Endothelial cell (in vitro differentiated cells): Measurements from ENCODE around the gene ESPNL. TPM values are rescaled to one million over a fixed set of nuclear protein-coding genes. Genes with fewer than 3 reads are reported as not detected.

ENCODE experiments used
- DNase-seq: peaks from one replicate; pipeline ENCODE4 v3.0.0; 2021; ENCODE audit warnings: low spot score
- H3K27ac Mint-ChIP-seq: one replicate; pipeline ENCODE4 v1.8.0; 2021; ENCODE audit warnings: mixed read lengths, inconsistent platforms; ENCODE audit not compliant: unreplicated experiment
- H3K27me3 Mint-ChIP-seq: one replicate; pipeline ENCODE4 v1.8.0; 2021; ENCODE audit warnings: mild to moderate bottlenecking, moderate library complexity, mixed read lengths, inconsistent platforms; ENCODE audit not compliant: unreplicated experiment
- H3K36me3 Mint-ChIP-seq: one replicate; pipeline ENCODE4 v1.8.0; 2021; ENCODE audit warnings: mild to moderate bottlenecking, low read depth, mixed read lengths, inconsistent platforms; ENCODE audit not compliant: unreplicated experiment
- H3K4me1 Mint-ChIP-seq: one replicate; pipeline ENCODE4 v1.8.0; 2021; ENCODE audit warnings: mild to moderate bottlenecking, mixed read lengths, inconsistent platforms; ENCODE audit not compliant: unreplicated experiment
- H3K4me3 Mint-ChIP-seq: one replicate; pipeline ENCODE4 v1.8.0; 2021; ENCODE audit warnings: mild to moderate bottlenecking, mixed read lengths, inconsistent platforms; ENCODE audit not compliant: unreplicated experiment
- H3K9me3 Mint-ChIP-seq: one replicate; pipeline ENCODE4 v1.8.0; 2021; ENCODE audit warnings: mixed read lengths, inconsistent platforms; ENCODE audit not compliant: unreplicated experiment
- total RNA-seq: library from RNA; stranded (reverse); fragmentation: NEBNext Ultra II Directional; extraction: Animal tissue kit (Norgen Biotek cat#: 25700); gene quantifications from one replicate; pipeline ENCODE4 v1.2.1, GENCODE V29; 2021; ENCODE audit not compliant: unreplicated experiment
- TF ChIP-seq, protein P1 (sequence below): fragments of 200-600 bp; sonication (generic); IDR thresholded peaks from one replicate; pipeline ENCODE4 v1.5.0; 2021; ENCODE audit warnings: antibody characterized with exemption; ENCODE audit not compliant: unreplicated experiment

Gene ESPNL
- total RNA-seq, 1 donor from 2014 or later = 0.82 TPM

DNA sequence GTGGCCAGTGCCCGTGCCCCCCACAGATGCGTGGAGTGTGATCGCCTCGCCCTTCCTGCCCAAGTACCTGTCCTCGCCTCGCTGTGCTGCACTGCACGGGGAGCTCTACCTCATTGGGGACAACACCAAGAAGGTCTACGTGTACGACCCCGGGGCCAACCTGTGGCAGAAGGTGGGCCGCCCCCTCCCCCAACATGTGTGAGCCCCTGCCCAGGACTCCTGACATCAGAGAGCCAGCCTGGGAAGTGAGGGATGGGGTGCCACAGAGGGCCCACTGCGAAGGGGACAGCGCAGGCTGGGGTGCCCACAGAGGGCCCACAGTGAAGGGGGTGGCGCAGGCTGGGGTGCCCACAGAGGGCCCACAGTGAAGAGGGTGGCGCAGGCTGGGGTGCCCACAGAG is 48.8 kb downstream of the ESPNL start:
- DNase-seq = no peak
- peaks cover 6% of the 10 kb centered on the region for H3K27me3 Mint-ChIP-seq
- peaks cover 2% of the 10 kb centered on the region for H3K36me3 Mint-ChIP-seq
- TF ChIP-seq, protein P1, sequence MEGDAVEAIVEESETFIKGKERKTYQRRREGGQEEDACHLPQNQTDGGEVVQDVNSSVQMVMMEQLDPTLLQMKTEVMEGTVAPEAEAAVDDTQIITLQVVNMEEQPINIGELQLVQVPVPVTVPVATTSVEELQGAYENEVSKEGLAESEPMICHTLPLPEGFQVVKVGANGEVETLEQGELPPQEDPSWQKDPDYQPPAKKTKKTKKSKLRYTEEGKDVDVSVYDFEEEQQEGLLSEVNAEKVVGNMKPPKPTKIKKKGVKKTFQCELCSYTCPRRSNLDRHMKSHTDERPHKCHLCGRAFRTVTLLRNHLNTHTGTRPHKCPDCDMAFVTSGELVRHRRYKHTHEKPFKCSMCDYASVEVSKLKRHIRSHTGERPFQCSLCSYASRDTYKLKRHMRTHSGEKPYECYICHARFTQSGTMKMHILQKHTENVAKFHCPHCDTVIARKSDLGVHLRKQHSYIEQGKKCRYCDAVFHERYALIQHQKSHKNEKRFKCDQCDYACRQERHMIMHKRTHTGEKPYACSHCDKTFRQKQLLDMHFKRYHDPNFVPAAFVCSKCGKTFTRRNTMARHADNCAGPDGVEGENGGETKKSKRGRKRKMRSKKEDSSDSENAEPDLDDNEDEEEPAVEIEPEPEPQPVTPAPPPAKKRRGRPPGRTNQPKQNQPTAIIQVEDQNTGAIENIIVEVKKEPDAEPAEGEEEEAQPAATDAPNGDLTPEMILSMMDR = no peak
- H3K27ac Mint-ChIP-seq = no peak overlapping the region
- H3K4me1 Mint-ChIP-seq = no peaks in the 10 kb centered on the region
- no peaks in the 10 kb centered on the region for H3K9me3 Mint-ChIP-seq
- H3K4me3 Mint-ChIP-seq = no peak overlapping the region

DNA sequence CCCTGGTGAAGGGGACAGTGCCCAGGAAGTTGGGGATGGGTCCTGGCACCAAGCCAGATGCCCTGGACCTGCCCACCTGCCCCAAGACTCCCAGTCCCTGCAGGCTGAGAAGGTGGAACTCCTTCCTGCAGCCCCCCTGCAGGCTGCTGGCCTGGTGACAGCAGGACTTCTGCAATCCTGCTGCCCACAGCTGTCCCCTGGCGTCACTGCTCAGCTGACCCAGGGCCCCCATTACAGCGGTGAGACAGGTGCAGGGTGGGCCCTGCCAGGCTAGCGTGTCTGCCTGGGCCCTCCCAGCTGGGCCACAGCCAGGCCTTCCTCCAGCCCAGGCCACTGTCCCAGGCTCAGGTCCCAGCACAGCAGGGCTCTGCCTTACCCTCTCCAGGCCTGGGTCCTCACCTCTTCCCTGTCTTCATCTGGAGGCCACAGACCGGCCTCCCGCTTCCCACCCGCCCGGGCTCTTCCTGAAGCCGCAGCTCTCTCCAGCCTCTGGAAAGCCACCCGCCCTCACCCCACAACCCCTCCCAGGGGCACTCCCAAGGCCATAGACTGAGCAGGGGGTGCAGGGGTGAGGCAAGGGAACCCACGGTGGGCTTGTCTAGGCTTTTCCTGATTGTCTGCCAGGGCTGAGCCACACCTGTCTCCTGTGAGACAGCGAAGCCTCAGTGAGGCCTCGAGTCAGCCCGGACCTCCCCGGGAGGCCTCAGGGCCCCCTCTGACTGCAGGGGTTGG is 49.9 kb downstream of the ESPNL start:
- Mint-ChIP-seq H3K27me3 (peaks cover 7% of the 10 kb centered on the region), H3K27ac (no peak overlapping the region), H3K9me3 (no peaks in the 10 kb centered on the region), H3K4me3 (no peak overlapping the region), H3K4me1 (no peaks in the 10 kb centered on the region), H3K36me3 (no peaks in the 10 kb centered on the region)
- TF ChIP-seq, protein P1 = no peak
- no peak for DNase-seq

DNA sequence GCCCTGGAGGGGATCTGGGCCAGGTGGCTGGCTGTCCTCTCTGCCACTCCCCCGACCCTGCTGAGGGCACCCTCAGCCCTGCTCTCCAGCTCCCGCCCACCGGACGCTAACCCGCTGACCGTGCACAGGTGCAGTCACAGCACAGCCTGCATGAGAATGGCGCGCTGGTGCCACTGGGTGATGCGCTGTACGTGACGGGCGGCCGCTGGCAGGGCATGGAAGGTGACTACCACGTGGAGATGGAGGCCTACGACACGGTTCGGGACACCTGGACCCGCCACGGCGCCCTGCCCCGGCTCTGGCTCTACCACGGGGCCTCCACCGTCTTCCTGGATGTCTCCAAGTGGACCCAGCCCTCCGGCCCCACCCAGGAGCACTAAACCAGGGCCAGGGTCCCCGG is 50.5 kb downstream of the ESPNL start:
- no peak overlapping the region for H3K27ac Mint-ChIP-seq
- TF ChIP-seq, protein P1 = no peak

DNA sequence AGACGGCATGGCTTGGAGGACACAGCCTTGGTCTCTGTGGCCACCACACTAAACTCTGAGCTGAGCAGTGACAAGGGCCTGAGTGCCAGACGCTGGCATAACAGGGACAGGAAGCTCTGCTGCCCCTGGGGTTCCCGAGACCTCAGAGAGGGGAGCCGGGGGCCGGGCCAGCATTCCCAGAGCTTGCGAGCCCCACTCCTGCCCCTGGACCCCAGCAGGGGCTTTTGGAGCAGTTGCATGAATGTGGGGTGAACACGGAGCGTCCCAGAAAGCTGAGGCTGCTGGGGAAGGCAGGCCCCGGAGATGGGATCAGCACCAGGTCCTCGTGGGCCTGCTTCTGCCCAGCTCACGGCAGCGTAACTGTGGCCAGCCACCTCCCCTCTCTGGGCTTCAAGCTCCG is 51.1 kb downstream of the ESPNL start:
- Mint-ChIP-seq H3K9me3 (no peaks in the 10 kb centered on the region), H3K27me3 (peaks cover 7% of the 10 kb centered on the region), H3K4me3 (no peak overlapping the region), H3K4me1 (no peaks in the 10 kb centered on the region), H3K36me3 (no peaks in the 10 kb centered on the region), H3K27ac (no peak overlapping the region)
- TF ChIP-seq, protein P1 = no peak
- DNase-seq = no peak

More for the DNA sequence above, 50.5 kb downstream of the ESPNL start:
- Mint-ChIP-seq H3K36me3 (no peaks in the 10 kb centered on the region), H3K4me1 (no peaks in the 10 kb centered on the region), H3K9me3 (no peaks in the 10 kb centered on the region), H3K4me3 (no peak overlapping the region), H3K27me3 (peaks cover 7% of the 10 kb centered on the region)
- no peak for DNase-seq

DNA sequence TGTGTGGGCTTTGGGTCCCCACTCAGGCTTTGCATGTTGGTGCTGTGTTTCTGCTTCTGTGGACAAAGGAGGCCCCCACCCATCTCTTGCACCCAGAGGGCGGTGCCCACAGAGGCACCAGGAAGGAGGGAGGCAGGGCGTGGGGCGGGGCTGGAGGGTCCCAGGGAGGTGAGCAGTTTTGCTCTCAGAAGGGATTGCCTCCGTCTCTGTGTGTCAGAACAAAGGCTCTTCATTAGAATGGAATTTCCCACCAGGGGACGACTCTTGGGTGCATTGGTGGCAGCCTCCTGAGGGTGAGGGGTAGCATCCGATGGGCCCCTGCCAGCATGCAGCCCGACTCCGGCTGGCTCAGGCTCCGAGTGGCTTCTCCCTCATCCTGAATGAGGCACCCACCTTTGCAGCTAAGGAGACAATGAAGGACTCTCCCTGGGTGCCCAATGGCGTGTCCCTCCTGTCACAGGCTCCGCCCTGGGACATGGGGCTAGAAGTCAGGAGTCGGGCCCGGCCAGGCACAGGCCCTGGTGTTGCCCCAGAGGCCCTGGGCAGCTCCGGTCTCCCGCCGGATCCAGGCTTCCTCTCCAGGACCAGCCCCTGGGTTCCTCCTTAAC is 51.6 kb downstream of the ESPNL start:
- no peak for DNase-seq
- Mint-ChIP-seq H3K9me3 (no peaks in the 10 kb centered on the region), H3K27me3 (peaks cover 7% of the 10 kb centered on the region), H3K36me3 (no peaks in the 10 kb centered on the region), H3K27ac (no peak overlapping the region), H3K4me1 (no peaks in the 10 kb centered on the region), H3K4me3 (no peak overlapping the region)
- TF ChIP-seq, protein P1 = no peak
